ENCODE measurements around the gene SLC36A4.

- TF ChIP-seq NFRKB (IDR thresholded peaks at IDR 0.05; ENCODE audit: low read depth) = no peak
- TF ChIP-seq HCFC1 (IDR thresholded peaks at IDR 0.05; ENCODE audit: low read depth, low read length) = no peak
Observed at GRCh38 chr11:93208663-93209270, 11.0 kb upstream of the SLC36A4 start.
